Stimulated activated CD4-positive, alpha-beta T cell treated with anti-CD3 and anti-CD28 coated beads, Interleukin-2, amount 100 ng/mL, for 24 hours (primary cell): ENCODE measurements around the gene PGLYRP3.

Experiments
- DNase-seq, 2 donors: peaks; one replicate each; pipeline ENCODE4 v3.0.0-alpha.2; 2020

Gene PGLYRP3

GRCh38 chr1:153253693-153254092, 59.1 kb downstream of the PGLYRP3 start:
- DNase-seq: no peak

GRCh38 chr1:153253076-153253475, 59.7 kb downstream of the PGLYRP3 start:
- DNase-seq: no peak

DNA sequence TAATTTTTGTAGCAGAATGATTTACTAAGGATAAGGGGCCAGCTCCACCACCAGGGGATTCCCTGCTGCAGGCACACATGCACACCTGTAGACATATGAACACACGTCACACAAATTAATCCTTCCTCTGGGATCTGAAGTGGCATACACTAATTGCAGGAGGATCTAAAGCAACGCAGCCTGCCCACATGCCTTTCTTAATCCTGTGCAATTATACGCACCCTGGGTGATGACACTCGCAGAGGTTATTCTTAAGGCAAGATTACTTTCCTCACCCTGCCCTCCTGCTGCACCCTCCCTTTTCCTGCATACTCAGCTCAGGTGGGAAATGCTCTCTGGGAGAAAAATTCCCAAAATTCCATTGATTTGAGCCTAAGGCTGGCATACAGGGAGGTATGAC, 60.8 kb downstream of the PGLYRP3 start:
- DNase-seq: no peak

DNA sequence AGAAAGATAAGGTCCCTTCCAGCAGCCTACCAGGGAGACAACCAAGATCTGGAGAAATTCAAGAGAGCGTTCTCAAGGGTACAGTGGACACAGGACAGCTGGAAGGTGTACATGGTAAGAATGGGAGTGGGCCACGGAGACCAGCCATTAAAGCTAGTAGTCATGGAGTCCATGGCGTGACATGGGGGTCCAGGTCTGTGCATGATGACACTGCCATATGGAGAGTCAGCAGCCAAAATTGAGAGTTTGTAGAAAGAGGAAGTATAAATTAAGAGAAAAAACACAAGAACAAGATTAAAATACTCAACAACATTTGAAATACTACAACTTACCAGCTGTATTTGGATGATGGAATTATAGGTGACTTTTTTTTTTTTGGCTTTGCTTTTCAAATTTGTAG, 61.2 kb downstream of the PGLYRP3 start:
- DNase-seq: no peak

GRCh38 chr1:153251087-153251486, 61.7 kb downstream of the PGLYRP3 start:
- DNase-seq: no peak

DNA sequence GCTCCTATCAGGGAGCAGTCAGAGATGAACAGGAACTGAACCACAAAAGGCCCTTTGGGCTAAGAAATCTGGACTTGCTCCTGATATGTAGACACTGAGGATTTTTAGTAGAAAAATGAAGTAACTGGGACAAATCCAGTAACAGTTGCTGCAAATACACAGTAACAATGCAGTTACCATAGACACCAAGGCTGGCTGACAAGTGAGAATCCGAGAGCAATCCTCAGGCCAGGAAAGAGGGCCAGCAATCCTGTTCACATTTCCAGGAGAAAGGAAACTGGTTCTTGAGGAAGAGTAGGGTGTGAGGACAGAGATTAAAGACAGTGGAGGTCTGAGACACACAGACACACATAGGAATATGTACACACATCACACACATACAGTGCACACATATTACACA, 62.6 kb downstream of the PGLYRP3 start:
- DNase-seq: no peak

- DNase-seq: no peak
Measured at GRCh38 chr1:153248176-153248879, 64.4 kb downstream of the PGLYRP3 start.
